ENCODE data around the gene PWWP2B.

Gene PWWP2B

GRCh38 chr10:132404911-132405462 lies 8.0 kb downstream of the PWWP2B start:
- in situ Hi-C loops (cut with HindIII; ENCODE audit: low sequenced_read_pairs), result no loop called here

DNA sequence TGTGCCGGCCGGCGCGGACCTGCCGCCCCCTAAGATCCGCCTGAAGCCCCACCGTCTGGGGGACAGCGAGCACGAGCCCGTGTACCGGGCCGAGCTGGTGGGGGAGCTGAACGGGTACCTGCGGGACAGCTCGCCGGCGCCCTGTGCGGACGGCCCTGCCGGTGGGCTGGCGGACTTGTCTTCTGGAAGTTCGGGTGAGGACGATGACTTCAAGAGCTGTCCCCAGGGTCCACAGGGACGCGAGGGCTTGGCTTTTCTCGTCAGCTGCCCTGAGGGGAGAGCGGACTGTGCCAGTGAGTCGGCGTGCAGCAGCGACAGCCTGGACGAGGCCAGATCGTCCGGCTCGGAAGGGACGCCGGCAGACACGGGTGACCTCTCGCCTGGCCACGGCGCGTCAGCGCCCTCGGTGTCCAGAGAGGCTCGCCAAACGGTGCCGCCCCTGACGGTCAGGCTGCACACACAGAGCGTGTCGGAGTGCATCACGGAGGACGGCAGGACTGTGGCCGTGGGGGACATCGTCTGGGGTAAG lies 8.5 kb downstream of the PWWP2B start:
- in situ Hi-C loops (cut with HindIII; ENCODE audit: low sequenced_read_pairs), result no loop called here

DNA sequence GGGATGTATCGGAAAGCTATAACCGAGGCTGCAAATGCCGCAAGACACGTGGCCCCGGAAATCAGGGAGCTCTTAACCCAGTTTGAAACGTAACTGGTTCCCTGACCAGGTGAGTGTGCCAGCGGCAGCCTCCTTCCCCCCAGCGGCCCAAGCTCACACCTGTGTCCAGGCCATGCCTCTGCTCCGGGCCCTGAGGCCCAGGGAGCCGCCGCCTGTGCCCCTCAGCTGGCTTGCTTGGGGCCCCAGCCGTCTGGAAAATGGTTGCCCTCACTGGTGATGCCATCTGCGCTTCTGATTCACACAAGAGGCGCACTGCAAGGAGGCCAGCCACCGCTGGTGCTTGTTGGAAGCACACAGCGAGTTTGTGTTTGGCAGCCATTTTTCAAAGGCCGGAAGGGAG lies 9.2 kb downstream of the PWWP2B start:
- in situ Hi-C loops (cut with HindIII; ENCODE audit: low sequenced_read_pairs), result no loop called here

- in situ Hi-C loops (cut with HindIII; ENCODE audit: low sequenced_read_pairs), result no loop called here
Measured at GRCh38 chr10:132406750-132407149, 9.8 kb downstream of the PWWP2B start.

GRCh38 chr10:132407243-132407746 lies 10.3 kb downstream of the PWWP2B start:
- in situ Hi-C loops (cut with HindIII; ENCODE audit: low sequenced_read_pairs), result no loop called here

GRCh38 chr10:132407846-132408278 lies 10.9 kb downstream of the PWWP2B start:
- in situ Hi-C loops (cut with HindIII; ENCODE audit: low sequenced_read_pairs), result no loop called here

DNA sequence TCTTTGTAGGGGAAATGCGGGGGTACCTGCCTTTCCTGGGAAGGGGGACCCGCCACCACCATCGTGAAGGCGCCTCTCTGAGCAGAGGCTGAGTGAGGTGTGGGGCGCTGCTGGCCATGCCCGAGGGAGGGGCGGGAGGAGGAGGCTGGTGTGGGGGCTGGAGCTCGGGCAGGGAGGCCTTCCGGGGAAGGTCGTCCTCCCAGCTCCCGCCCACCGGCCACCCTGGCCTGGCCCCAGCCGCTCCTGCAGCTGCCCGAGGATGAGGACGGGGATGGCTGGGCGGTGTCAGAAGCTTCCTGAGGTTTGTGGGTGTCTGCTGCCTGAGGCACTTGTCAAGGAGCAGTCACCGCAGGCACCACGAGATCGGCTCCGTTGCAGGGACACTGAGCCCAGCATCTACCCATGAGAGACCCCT lies 11.4 kb downstream of the PWWP2B start:
- in situ Hi-C loops (cut with HindIII; ENCODE audit: low sequenced_read_pairs), result no loop called here

GRCh38 chr10:132408823-132409666 lies 12.0 kb downstream of the PWWP2B start:
- in situ Hi-C loops (cut with HindIII; ENCODE audit: low sequenced_read_pairs), result no loop called here

- in situ Hi-C loops (cut with HindIII; ENCODE audit: low sequenced_read_pairs), result no loop called here
Measured at GRCh38 chr10:132409667-132410028, 12.6 kb downstream of the PWWP2B start.

DNA sequence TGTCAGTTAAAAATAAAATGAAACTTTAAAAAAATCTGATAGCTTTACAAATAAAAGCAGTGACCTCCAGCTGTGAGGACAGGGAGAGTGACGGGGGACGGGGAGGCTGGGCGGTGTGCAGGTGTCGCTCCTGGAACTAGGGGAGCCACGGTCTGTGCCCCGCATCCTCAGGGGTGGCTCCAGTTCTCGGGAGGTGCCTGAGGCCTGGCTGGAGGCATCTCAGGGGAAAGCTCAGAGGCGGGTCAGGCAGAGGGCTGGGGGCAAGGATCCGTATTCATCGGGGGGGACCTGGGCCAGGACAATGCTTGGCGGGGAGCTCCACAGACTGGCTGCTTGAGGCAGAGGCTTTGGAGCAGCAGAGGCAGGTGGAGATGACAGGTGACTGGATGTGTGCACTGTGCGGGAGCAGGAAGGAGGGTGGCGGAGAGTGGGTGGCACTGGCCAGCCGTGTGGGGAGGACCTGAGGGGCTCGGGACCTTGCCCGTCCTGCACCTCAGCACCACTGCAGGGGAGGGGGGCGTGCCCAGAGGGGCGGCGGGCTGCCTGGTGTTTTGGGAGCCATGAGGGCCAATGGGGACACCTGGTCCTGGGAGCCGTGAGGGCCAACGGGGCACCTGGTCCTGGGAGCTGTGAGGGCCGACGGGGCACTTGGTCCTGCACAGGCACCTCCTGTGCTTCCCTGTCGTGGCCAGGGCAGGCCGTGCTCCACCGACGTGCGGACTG lies 13.2 kb downstream of the PWWP2B start:
- in situ Hi-C loops (cut with HindIII; ENCODE audit: low sequenced_read_pairs), result no loop called here

DNA sequence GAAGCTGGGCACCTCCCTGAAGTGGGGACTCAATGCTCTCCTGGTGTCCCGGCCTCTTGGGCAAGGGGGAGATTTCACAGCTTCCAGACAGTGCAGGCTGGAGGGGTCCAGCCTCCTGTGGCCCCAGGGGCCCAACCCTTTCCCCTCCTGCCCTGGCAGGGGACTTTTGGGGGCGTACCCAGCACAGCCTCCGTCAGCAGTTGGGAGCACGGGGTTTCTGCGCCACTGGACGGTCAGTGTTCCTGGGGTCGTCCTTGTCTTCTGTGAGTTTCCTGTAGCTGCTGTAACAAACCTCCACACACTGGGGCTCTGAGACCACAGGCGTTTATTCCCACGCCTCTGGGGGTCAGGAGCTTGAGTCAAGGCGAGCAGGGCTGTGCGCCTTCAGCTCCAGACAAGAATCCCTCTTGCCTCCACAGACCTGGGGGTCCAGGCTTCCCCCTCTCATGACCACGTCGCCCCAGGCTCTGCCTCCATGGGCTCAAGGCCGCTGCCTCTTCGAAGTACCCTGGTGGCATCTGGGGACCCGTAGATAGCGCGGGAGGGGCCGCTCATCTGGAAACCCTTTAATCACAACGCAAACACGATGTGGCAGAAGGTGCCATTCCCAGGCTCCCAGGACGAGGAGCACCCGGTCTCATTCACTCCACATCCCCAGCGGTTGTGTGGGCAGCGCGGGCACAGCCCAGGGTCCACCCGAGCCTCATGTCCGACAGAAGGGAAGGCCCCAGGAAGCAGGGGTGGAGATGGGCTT lies 14.0 kb downstream of the PWWP2B start:
- in situ Hi-C loops (cut with HindIII; ENCODE audit: low sequenced_read_pairs), result no loop called here

DNA sequence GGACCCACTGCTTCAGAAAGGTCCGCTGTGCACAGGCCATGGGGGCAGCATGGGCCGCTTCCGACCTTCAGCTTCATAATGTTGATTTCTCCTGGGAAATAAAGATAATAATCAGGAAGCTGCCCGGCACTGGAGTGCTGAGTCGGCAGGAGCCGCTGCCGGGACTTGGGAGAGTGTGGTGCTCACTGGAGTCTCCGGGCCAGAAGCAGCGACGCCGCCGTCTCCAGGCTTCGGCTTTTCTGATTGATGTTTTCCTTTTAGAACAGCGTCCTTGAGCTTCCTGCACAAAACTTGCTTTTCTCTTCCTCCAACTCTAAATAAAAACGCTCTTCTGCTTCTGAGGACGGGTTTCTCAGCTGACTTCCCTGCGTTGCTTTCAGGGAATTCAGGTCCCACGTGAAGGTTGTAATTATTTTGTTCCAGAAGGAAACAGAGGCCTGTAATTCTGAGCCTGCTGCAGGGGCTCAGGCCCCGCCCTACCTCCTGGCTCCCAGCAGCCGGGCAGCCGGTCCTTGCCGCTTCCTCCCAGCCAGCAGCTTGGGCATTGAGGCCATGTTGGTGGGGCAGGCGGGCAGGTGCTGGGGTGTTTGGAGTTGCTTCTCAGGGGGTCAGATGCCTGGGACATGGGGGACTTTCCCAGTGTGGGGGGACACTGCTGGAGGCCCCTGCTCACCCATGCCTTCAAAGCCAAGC lies 14.7 kb downstream of the PWWP2B start:
- in situ Hi-C loops (cut with HindIII; ENCODE audit: low sequenced_read_pairs), result no loop called here

GRCh38 chr10:132412316-132413192 lies 15.6 kb downstream of the PWWP2B start:
- in situ Hi-C loops (cut with HindIII; ENCODE audit: low sequenced_read_pairs), result no loop called here

DNA sequence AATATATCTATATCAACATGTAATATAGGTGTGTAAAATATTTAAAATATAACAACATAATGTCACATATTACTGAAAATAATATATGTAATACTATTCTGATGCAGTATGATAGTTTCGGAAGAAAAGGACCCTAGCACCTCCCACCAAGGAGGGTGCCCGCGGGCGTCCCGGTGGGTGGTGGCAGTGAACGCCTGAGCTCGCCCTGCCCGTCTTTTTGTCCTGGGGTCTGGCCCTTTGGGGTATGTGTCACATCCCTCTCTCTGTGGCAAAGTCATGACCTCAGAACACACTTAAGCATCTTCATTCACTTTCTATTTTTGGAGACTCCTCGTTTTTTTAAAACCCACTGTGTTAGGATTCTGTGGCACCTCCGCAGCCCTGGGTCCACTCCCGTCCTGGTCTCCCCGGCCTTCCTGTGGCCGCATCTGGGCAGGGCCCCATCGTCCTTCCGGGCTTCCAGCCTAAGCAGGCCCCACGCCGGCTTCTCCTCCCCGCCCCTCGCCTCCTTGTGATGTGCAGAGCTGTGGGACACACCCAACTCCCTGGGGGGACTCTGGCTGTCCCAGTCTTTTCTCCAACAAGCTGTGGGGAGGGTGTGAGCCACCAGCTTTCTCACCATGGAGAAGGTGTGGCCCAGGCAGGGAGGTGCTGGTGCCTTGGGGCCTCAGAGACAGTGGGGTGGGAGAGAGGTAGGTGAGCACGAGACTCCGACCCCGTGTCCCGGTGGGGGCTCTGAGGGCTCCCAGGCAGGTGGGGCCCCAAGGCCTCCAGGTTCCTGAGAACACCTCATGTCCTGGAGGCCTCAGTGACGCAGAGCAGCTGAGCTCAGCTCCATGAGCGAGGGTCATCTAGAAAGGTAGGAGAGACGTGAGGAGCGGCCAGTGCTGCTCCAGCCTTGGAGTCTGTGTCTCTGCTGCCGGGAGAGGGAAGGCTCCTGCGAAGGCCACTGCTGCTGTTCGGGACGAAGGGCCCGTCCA lies 16.5 kb downstream of the PWWP2B start:
- in situ Hi-C loops (cut with HindIII; ENCODE audit: low sequenced_read_pairs), result no loop called here

GRCh38 chr10:132414402-132415016 lies 17.5 kb downstream of the PWWP2B start:
- in situ Hi-C loops (cut with HindIII; ENCODE audit: low sequenced_read_pairs), result no loop called here

- in situ Hi-C loops (cut with HindIII; ENCODE audit: low sequenced_read_pairs), result no loop called here
Measured at GRCh38 chr10:132415255-132415654, 18.3 kb downstream of the PWWP2B start.

GRCh38 chr10:132415956-132416355 lies 19.0 kb downstream of the PWWP2B start:
- in situ Hi-C loops (cut with HindIII; ENCODE audit: low sequenced_read_pairs), result no loop called here

Data from endothelial cell of hepatic sinusoid (primary cell).